Islet precursor cell (in vitro differentiated cells): ENCODE results near the gene OR10A3.
"Not testable (repeated sequence)": the region's sequence is repeated elsewhere in the genome, so short reads cannot be mapped to it uniquely, and the experiment has no call there.

Experiments
- DNase-seq: peaks from one replicate; pipeline ENCODE4 v3.0.0-alpha.2; 2018

OR10A3 gene, protein sequence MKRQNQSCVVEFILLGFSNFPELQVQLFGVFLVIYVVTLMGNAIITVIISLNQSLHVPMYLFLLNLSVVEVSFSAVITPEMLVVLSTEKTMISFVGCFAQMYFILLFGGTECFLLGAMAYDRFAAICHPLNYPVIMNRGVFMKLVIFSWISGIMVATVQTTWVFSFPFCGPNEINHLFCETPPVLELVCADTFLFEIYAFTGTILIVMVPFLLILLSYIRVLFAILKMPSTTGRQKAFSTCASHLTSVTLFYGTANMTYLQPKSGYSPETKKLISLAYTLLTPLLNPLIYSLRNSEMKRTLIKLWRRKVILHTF

DNA sequence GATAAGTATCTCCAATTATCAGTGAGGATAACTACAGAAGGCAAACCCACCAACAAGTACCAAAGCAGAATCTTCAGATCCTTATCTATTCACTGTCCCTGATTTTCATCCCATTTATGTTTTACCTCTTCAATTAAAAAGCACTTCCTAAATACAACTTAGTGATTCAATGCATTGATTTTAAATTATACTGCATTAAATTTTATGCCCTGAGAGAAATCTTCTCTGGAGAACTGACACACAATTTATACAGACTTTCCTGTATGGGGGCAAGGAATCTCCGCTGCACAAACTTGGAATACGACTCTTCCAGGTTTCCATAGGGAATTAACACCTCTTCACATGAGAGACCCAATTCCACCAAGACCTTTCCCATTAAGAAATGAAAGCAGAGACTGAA is at the start of gene OR10A3:
Gene OR10A3 (minus strand): TSS at position 101 of the 400 bp plus-strand sequence. CDS start 2,188 bp downstream, outside the sequence.
- no peak for DNase-seq

DNA sequence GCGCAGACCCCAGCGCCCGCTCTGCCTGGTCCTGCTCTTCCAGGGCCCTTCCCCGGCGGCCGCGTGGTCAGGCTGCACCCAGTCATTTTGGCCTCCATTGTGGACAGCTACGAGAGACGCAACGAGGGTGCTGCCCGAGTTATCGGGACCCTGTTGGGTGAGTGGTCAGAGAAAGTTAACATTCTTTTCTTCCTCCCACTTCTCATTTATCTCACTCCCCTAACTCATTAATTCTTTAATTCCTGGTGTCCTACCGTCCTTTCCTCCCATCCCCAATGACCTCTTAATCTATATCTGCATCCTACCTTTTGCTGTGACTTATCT is 46.0 kb upstream of the OR10A3 start:
- DNase-seq, result not testable (repeated sequence)

DNA sequence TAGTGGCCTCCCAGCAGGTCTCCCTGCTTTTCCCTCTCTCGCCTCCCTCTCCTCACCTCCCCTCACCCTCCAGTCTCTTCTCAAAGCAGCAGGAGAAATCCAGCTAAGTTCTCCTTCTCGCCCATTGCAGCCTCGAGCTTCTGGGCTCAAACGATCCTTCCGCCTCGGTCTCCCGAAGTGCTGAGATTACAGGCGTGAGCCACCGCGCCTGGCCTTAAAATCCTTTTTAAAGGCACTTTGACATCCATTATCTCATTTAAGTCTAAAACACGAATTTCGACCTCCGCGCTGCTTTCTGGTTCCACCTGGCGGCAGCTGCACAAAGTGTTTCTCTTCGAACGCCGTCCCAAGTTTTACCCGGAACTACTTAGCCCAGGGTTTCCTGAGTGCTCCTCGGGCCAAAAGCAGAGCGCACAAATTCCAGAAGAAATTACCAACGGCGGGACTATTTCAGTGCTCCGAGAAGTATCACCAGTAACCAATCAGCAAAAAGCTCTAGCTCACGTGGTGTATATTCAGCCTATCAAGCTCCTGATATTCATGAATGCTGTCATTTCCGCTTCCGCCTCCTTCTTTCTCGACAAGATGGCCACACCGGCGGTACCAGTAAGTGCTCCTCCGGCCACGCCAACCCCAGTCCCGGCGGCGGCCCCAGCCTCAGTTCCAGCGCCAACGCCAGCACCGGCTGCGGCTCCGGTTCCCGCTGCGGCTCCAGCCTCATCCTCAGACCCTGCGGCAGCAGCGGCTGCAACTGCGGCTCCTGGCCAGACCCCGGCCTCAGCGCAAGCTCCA is 45.5 kb upstream of the OR10A3 start, which contains the start of gene EIF3F:
Gene EIF3F (plus strand): TSS at position 570 of the 792 bp plus-strand sequence. CDS start 16 bp downstream, at position 586.
- peak; percentile 98 for DNase-seq

DNA sequence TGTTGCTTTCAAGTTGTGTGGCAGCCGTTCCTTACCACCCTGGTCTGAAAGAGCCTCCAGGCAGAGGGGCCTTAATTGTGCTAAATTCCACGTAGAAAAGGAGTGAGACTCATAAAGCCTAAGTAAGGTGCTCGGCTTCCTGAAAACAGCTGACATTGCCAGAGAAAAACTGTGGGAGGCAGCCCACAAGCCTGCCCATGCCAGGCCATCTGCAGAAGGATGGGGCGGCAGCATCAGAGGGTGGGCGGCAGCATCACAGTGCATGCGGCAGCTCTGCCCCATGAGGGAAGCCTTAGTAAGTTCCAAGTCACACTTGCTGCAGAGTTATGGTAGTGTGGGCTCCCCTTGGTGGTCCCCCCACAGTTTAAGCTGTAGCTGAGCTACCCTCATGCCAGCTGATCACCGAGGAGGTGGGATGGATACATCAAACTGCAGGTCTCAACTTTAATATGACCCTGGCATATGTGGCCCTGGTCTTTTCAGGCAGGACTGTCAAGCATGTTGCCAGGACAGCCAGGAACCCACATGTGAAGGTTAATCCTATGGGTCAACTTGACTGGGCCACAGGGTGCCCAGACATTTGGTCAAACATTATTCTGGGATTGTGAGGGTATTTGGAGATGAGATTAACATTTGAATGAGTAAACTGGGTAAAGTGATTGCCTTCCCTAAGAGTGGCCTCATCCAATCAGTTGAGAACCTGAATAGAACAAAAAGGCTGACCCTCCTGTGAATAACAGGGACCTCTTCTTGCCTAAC is 42.5 kb upstream of the OR10A3 start:
- DNase-seq, result peak; percentile 40

DNA sequence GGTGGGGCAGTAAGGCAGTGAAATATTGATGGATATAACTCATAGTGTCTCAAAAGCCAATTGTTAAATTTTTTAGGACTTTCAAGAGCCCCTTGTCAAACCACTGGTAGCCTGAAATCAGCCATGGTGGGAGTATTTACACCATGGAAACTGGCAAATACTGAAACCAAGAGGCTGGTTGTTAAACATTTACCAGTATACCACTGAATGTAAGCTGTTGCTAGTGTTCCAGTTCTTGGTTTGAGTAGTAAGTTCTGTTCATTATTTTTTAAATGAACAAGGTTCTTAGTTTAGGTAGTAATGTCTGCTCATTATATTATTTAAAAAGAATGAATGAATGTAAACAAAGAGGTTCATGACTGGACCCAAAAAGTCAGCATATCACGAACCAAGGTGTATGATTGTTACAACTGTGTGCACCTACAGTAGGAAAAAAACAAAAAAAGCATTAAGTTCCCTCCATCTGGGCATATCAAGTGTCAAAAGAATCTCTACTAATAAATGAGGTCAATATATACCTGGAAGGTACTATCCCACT is 41.1 kb upstream of the OR10A3 start:
- DNase-seq, result no peak

DNA sequence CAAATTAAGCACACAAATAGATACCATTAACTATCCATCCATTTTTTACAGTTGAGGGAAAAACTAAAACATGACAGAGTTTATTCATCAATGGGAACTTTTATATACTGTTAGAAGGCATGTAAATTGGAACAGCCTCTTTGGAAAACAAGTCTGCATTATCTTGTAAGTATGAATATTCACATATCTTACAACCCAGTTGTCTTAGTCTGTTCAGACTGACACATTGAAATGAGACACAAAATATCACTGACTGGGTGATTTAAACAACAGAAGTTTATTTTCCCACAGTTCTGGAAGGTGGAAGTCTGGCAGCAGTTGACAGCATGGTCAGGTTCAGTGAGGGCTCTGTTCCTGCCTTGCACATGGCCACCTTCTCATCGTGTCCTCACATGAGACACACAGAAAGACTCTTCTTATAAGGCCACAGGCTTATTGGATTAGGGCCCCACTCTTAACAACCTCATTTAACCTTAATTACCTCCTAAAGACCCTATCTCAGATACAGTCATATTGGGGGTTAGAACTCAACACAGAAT is 40.2 kb upstream of the OR10A3 start:
- DNase-seq, result no peak

DNA sequence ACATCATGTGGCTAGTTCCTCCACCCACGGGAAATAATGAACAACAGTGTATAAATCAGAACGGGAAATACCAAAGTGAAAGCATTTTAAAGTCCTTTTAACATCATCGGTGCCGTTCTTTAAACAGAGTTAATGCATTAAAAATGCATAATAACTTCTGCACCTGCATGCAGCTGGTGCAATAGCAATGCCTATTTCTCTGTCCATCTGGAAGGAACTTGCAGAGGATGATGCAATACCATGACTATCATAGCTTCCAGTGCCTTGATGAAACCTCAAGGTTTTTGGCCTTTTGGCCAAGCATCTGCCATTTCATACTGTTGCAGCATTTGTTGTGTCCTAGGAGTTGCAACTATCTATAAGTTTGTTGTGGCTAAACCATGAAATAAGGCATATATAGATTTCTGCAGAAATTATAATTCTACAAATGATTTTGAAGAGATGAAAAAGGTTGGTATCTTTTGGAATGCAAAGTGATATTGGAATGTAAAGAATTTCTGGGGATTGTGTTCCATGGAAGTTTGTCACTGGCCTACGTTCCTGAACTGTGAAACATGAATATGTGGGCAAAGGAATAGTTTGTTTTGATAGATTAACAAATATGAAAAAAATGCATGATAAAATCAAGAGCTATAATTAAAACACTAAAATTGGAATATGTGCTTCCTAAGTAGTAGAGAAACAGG is 35.9 kb upstream of the OR10A3 start:
- no peak for DNase-seq

DNA sequence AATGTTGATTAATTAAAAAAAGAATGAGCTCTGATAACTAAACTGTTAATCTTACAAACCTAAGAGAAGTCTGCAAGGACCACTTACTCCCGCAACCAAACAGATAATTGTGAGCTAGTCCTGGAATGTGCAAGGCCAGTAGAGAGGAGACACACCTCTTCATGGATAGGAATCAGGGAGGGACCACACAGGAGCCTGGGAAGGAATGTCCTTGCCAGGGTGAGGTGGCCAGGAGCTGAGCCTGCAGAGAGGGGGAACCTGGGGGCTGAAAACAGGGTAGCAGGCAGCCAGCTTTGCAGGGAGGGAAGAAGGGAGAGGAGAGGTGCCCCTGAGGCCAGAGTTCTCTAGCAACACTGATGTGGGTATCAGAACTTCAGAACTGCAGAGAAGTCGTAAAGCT is 33.2 kb upstream of the OR10A3 start:
- DNase-seq, result peak; percentile 86

DNA sequence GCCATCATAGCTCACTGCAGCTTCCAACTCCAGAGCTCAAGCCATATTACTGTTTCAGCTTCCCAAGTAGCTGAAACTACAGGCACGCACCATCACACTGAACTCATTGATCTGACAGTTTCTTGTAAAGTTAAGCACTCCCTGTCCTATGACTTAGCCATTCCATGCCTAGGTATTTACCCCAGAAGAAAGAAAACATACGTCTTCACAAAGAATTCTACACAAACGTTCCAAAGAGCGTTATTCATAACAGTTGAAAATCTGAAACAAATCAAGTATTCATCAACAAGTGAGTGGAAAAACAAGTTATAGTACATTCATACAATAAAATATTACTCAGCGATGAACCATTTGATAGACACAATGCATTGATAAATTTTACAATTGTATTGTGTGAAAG is 31.5 kb upstream of the OR10A3 start:
- DNase-seq, result no peak

DNA sequence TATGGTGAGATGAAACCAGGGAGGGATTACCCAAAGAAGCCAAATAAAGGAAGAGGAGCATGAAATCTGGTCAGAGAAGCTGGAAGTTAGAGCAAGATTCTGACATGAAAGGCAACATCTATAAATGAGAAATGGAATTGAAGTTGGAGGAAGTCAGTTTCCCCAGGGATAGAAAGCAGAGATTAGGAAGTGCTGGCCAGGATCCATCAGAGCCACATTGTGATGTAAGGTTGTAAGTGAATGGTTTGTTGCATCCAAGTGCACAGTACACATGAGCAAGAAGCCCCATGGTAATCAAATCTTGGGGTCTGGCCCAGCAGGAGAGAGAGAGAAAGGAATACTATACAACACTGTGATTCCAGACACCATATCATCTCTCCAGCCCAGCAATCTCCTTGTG is 30.3 kb upstream of the OR10A3 start:
- DNase-seq, result no peak

DNA sequence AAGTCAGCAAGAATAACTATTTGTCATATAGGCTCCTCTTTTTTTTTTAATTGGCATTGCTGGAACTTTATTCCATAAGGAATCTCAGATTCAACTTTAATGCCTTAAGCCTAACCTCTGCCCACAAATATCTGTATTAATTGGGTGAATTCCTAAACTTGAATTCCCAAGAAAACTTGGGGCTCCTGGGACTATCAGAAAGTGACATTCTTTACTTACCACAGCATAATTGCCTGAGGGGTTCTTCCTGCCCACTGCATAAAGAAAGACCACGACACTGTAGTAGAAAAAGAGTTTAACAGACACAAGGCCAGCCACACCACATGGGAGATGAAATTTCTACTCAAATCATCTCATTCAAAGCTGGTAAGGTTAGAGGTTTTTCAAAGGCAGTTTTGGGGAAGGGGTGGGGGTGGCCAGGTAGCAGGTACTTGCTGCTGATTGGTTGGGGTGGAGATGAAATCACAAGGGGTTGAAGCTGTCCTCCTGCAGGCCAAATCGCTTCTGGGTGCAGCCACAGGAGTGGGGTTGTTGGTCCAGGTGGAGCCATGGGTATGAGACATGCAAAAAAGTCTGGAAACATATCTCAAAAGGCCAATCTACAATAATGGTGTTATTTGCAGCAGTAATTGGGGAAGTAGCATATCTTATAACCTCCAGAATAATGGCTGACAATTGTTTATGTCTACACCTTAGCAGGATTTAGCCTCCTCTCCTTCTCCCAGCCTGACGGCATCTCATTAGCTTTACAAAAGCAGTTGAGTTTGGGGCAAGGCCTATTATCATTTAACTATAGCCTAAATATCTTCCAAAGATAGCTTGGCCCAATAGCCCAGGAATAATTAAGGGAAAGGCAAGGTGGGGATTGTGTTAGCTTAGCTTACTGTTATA is 28.5 kb upstream of the OR10A3 start:
- peak; percentile 65 for DNase-seq

DNA sequence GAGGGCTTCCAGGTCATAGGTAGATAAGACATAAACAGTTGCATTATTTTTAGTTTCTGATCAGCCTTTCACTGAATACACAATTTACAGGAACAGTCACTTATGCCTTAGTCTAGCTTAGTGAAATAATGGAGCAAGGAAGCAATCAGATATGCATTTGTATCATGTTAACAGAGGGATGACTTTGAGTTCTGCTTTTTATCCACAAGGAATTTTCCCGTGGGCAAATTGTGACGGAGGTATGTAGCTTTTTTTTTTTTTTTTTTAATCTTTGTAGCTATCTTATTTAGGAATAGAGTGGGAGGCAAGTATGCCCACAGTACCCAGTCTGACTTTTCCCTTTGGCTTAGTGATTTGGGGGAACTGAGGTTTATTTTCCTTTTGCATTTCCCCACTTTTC is 27.2 kb upstream of the OR10A3 start:
- DNase-seq, result no peak

DNA sequence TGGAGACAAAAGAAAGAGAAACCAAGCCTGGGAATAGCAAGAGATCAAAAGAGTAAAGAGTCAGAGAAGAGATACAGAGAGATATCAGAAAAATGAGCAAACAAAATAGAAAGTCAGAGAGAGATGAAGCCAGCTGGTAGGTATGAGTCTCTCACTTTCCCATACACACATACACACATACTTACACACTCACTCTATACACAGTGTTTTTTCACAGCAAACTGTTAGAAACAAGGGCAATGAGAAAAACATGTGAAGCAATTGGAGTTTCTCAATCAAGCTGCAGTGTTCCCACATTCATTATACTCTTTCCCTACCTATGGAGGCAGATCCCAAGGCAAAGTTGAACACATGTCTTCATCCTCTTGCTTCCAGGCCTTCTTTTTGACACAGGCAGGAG is 26.3 kb upstream of the OR10A3 start:
- DNase-seq, result no peak

DNA sequence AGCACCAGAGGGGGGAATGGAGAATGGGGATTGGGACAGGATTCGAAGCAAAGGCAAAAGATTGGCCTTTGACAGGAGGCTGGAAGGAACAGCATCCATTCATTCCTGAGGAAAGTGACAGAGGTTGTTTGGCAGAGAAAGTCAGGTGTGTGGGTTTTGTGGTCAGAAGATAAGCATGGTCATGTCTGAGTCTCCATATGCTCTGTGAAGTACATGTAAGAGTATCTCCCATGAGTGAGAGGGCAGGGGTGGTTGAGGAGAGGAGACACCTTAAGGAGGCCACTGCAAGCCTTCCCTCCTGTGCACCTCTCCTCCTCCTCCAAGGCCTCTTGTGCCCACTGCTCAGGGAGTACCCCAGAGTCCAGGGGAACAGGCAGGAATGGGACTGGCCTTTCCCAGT is 25.6 kb upstream of the OR10A3 start:
- no peak for DNase-seq

DNA sequence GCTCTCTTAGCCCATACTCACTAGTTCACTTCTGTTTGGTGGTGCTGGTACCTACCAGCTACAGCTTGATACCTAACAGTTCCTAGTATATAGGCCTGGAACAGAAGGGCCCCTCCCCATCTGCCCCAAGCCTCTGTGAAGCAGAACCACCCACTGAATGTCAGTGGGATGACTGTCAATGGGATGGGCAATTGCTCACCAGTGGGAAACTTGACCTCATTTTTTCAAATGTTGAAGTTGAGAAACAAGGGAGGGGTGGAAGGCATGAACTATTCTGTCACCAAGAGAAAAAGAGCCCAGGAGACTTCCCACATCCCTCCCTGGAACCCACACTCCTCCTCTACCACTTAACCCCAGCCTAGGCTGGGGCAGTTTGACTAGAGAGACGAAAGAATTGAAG is 23.9 kb upstream of the OR10A3 start, which contains the start of gene NLRP10:
Gene NLRP10 (minus strand): TSS at position 62 of the 400 bp plus-strand sequence. CDS start 1,952 bp downstream, outside the sequence.
- no peak for DNase-seq

DNA sequence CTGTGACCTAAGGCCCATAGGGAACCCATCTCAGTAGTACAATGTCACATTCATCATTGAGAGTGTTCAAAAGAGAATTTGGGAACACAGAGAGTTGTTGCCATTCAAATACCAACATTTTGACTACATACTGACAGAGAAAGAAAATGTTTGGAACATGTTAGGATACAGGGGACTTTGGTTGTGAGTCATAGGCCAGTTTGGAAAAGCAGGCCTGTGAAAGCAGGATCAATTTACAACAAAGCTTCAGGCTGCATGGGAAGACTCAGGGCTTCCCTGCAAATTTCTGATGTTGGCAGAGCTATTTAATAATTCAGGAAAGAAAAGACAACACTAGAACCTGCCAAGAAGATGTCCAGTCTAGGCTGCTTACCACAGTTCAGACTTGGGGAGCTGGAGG is 23.4 kb upstream of the OR10A3 start:
- no peak for DNase-seq

DNA sequence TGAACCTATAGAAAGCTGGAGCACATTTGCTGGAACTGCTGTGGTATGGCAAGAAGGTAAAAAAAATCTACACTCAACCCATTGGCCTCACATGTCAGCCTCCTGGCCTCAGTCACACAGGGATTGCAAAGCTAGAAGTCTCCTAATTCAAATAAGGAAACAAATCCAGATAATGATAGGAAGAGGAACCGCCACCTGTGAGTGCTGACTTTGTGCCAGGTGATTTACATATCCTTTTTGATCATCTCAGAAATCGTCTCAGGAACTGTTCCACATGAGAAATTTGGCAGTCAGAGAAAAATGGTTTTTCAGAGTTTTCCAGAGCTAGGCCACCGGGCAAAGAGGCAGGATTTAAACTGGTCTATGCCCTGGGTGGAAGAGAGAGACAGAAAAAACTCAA is 22.8 kb upstream of the OR10A3 start:
- DNase-seq, result no peak

DNA sequence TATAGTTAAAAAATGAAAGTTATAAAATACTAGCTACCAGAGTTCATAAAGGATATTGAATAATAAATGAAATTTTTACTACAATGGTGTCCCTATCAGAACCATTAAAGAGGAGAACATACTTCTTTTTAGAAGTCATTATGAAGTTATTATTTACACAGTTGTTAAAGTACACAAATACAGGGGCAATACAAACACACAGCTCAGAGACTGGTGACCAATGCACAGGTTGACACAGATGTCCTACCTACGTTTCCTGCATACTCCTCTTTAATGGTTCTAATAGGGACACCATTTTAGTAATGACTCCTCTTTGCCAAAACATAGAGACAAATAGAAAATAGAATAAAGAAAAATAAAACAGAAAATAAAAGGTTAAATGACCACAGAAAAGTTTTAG is 13.7 kb upstream of the OR10A3 start:
- DNase-seq, result no peak

DNA sequence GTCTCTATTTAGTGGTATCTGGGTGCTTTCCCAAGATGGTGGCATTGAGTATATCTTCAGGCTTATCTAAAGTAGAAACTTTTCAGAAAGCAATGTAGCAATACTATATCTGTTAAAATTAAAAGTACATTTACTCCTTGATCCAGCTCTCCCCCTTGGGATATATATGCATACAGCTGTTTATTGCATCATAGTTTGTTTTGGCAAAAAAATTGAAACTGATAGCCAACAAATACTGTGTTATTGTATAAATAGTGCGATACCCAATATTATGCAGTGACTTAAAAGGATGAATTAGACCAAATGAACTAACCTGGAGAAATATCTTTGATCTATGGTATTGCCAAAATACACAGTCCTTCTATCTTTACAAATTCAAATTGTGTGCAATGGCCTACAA is 8.4 kb upstream of the OR10A3 start:
- no peak for DNase-seq

DNA sequence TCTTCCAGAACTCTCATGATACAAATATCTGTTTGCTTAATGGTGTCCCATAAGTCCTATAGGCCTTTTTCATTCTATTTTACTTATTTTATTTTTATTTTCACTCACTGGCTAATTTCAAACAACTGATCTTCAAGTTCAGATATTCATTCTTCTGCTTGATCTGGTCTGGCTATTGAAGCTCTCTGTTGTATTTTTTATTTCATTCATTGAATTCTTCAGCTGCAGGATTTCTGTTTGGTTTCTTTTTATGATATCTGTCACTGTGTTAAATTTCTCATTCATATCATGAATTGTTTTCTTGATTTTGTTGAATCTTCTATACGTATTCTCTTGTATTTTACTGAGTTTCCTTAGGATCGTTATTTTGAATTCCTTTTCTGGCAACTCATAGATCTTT is 2.6 kb upstream of the OR10A3 start:
- no peak for DNase-seq

DNA sequence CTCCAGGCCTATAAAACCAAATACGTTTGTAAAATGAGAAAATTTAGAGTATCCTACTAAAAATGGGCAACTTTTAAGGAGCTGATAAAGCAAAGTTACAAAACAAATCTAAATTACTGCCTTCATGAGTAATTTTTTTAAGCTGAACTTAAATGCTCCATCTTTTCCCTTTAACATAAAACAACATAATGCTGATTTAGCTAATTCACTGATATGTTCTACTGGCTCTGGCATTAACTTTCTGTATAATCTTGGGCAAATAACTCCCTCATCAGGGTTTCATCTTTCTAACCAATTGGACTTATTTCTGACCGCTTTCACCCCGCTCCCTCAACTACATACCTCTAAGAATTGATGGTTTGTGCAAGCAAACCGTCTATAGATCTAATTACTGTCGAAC is 362 bp downstream of the OR10A3 start:
- no peak for DNase-seq
